ENCODE data around the gene DHX57.
"Not testable (repeated sequence)": the region's sequence is repeated elsewhere in the genome, so short reads cannot be mapped to it uniquely, and the experiment has no call there.

The DHX57 gene

GRCh38 chr2:38771632-38772031 is 104.1 kb downstream of the DHX57 start:
- TF ChIP-seq ZFX (IDR thresholded peaks at IDR 0.05) = no peak
- no peak for TF ChIP-seq CTCF (conservative IDR thresholded peaks at IDR 0.05)
- H3K27ac ChIP-seq = no peak overlapping the region

GRCh38 chr2:38765551-38765950 is 110.2 kb downstream of the DHX57 start:
- H3K27ac ChIP-seq = no peak overlapping the region

GRCh38 chr2:38765149-38765548 is 110.6 kb downstream of the DHX57 start:
- TF ChIP-seq ZFX (IDR thresholded peaks at IDR 0.05) = no peak
- no peak for TF ChIP-seq CTCF (conservative IDR thresholded peaks at IDR 0.05)
- no peak overlapping the region for H3K27ac ChIP-seq

More at GRCh38 chr2:38765551-38765950, 110.2 kb downstream of the DHX57 start:
- TF ChIP-seq ZFX (IDR thresholded peaks at IDR 0.05) (no peak), CTCF (conservative IDR thresholded peaks at IDR 0.05) (no peak)

- no peak overlapping the region for H3K27ac ChIP-seq
- no peak for TF ChIP-seq ZFX (IDR thresholded peaks at IDR 0.05)
- TF ChIP-seq CTCF (conservative IDR thresholded peaks at IDR 0.05) = no peak
Measured at GRCh38 chr2:38763728-38764127, 112.0 kb downstream of the DHX57 start.

GRCh38 chr2:38763228-38763627 is 112.5 kb downstream of the DHX57 start:
- H3K27ac ChIP-seq = no peak overlapping the region
- TF ChIP-seq CTCF (conservative IDR thresholded peaks at IDR 0.05) = no peak
- TF ChIP-seq ZFX (IDR thresholded peaks at IDR 0.05) = no peak

GRCh38 chr2:38755891-38756290 is 119.8 kb downstream of the DHX57 start:
- H3K27ac ChIP-seq = not testable (repeated sequence)

GRCh38 chr2:38754506-38754905 is 121.2 kb downstream of the DHX57 start:
- TF ChIP-seq ZFX (IDR thresholded peaks at IDR 0.05) = no peak
- TF ChIP-seq CTCF (conservative IDR thresholded peaks at IDR 0.05) = no peak
- H3K27ac ChIP-seq = no peak overlapping the region

- TF ChIP-seq CTCF (conservative IDR thresholded peaks at IDR 0.05) (no peak), ZFX (IDR thresholded peaks at IDR 0.05) (no peak)
- no peak overlapping the region for H3K27ac ChIP-seq
Measured at GRCh38 chr2:38754049-38754448, 121.7 kb downstream of the DHX57 start.
